Ascending aorta (tissue), 2 donors: Measurements from ENCODE around the gene ISG20L2. TPM values are rescaled to one million over a fixed set of nuclear protein-coding genes. Genes with fewer than 3 reads are reported as not detected.

ENCODE experiments used
- DNase-seq, 2 donors: peaks; one replicate each; pipeline ENCODE4 v3.0.0-alpha.2; 2019; ENCODE audit warnings: low spot score in 2 of 2
- H3K27ac ChIP-seq, 2 donors: fragments of 200-600 bp; sonication (generic); one replicate each; pipeline ENCODE4 v1.5.1; 2016 to 2017; ENCODE audit warnings: mild to moderate bottlenecking in 1 of 2
- H3K27me3 ChIP-seq: fragments of 200-600 bp; sonication (generic); one replicate; pipeline ENCODE4 v1.5.1; 2017
- H3K36me3 ChIP-seq, 2 donors: fragments of 200-600 bp; sonication (generic); one replicate each; pipeline ENCODE4 v1.5.1; 2016
- H3K4me1 ChIP-seq, 2 donors: fragments of 200-600 bp; sonication (generic); one replicate each; pipeline ENCODE4 v1.5.1; 2016 to 2017; ENCODE audit warnings: mild to moderate bottlenecking in 1 of 2
- H3K4me3 ChIP-seq, 2 donors: fragments of 200-600 bp; sonication (generic); one replicate each; pipeline ENCODE4 v1.5.1; 2016 to 2017; ENCODE audit warnings: mild to moderate bottlenecking in 1 of 2
- H3K9me3 ChIP-seq, 2 donors: fragments of 200-600 bp; sonication (generic); one replicate each; pipeline ENCODE4 v1.5.1; 2016
- intact Hi-C: fragments of 100-400 bp; cut with DNase I; formaldehyde crosslinking; loops from one replicate; pipeline ENCODE4 v1.15.1; 2023
- total RNA-seq: library from RNA; depleted of rRNA; stranded (reverse); fragments of >200 nt; gene quantifications from one replicate; pipeline ENCODE4 v1.1.0, GENCODE V29; 2016
- TF ChIP-seq, protein P1 (sequence below), 3 experiments: fragments of 200-600 bp in 2 of 3; fragments of 450-650 bp in 1 of 3; sonication (generic) in 2 of 3; IDR thresholded peaks; one replicate each; pipeline ENCODE4 v1.5.1; 2016 to 2019; ENCODE audit warnings: antibody characterized with exemption in 3 of 3, mild to moderate bottlenecking in 1 of 3, moderate library complexity in 1 of 3

Gene ISG20L2
- total RNA-seq, 1 donor from 2014 or later = 7.8 TPM

DNA sequence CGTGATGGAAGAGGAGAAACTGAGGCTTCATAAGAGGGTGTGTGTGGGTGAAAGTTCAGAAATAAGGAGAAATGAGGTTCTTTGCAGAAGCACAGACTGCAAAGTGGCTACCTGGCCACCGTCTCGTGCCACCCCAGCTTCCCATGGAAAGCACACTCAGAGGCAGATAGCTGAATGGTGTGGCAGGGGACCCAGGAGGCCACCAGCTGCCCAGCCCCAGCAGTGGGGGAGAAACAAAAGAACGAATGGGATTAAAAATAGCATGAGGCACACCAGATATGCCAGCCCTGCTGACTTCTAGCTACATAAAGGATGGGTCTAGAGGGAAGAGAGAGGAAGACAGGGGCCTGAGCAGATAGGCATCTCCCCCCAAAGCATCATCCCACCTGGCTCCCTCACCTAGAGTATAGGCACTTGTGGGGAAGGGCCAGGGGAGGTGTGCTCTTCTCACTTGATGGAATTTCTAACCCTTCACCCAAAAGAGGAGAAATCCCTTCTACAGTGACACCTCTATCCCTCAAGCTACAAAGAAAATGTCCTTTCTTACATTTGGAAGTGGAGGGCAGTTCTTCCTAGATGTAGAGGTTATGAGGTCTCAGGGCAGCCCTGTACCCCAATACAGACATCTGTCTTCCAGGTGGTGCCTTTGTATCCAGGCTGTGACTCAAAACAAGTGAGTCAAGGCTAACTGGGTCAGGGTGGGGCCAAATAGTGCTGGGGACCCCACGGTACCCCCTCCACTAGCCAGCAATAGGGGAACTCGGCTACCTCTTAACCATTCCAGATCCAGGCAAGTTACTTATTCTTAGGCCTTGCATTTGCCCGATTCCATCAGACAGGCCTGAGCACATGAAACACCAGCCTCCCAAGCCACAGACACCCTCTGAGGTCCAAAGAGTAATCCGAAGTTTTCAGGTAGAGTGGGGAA lies 19.4 kb upstream of the ISG20L2 start:
- TF ChIP-seq, protein P1, sequence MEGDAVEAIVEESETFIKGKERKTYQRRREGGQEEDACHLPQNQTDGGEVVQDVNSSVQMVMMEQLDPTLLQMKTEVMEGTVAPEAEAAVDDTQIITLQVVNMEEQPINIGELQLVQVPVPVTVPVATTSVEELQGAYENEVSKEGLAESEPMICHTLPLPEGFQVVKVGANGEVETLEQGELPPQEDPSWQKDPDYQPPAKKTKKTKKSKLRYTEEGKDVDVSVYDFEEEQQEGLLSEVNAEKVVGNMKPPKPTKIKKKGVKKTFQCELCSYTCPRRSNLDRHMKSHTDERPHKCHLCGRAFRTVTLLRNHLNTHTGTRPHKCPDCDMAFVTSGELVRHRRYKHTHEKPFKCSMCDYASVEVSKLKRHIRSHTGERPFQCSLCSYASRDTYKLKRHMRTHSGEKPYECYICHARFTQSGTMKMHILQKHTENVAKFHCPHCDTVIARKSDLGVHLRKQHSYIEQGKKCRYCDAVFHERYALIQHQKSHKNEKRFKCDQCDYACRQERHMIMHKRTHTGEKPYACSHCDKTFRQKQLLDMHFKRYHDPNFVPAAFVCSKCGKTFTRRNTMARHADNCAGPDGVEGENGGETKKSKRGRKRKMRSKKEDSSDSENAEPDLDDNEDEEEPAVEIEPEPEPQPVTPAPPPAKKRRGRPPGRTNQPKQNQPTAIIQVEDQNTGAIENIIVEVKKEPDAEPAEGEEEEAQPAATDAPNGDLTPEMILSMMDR (IDR thresholded peaks at IDR 0.05) = no peak
- H3K4me1 ChIP-seq = peaks cover 16 to 46% of the 10 kb centered on the region in 2 donors

DNA sequence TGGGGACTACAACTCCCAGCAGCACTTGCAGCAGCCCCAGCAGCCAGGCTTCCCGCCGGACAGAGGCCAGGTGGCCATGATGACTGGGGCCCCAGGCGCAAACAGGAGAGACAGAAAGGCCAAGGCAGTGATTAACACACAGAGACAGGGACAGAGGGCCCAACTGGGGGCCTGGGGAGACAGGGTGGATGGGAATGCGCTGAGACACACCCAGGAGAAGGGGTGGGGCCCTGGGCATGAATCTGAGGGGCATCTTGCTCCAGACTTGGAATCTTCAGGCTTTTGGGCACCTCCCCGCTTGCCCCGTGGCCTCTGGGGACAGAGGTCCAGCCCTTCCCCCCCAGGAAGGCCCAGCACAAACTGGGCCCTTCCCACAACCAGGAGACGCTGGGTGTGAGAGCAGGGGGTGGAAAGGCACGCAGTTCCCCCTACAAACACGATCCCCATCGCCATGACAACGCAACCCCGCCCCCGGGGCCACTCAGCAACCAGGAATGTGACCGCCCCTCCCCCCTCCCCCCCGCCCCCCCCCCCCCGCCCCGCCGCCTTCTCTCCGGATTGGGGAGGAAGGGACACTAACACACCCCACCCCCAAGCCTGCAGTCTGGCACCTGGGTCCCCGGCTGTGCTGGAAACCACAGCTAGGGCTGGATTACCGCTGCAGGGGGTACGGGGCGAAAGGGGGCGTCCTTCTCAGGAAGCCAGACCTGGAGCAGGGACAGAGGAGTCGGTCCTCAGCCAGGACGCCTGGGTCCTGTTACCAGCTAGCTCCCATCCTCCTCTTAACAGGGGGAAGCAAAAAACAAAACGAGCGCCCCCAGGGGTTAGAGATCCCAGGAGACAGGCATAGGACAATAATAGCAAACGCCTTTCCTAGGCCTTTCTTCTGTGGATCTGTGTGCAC lies 18.4 kb upstream of the ISG20L2 start:
- Histone ChIP-seq H3K9me3 (no peaks in the 10 kb centered on the region), H3K27ac (peak overlapping the region; percentile 89 to 99), H3K27me3 (no peaks in the 10 kb centered on the region), H3K36me3 (peaks cover 19 to 33% of the 10 kb centered on the region in 2 donors), H3K4me3 (peak overlapping the region; percentile 73 to 91), H3K4me1 (peaks cover 16 to 41% of the 10 kb centered on the region in 2 donors)
- peak; percentile 87 to 99 for DNase-seq
- TF ChIP-seq, protein P1 (IDR thresholded peaks at IDR 0.05) = peak in 2 of 3 experiments; percentile 3 to 5
- intact Hi-C loops = loop anchor here (10.0 kb wide), 1 partner anchor 622 kb away; no protein-coding TSS in a partner anchor

More for the DNA sequence above, 19.4 kb upstream of the ISG20L2 start:
- H3K4me3 ChIP-seq = peak overlapping the region; percentile 73 to 91
- intact Hi-C loops = loop anchor here (2.0 to 10.0 kb wide), 2 partner anchors 247 to 623 kb away; partner anchors contain the start of gene MEF2D
- DNase-seq = no peak
- H3K27me3 ChIP-seq = no peaks in the 10 kb centered on the region
- peaks cover 12 to 23% of the 10 kb centered on the region in 2 donors for H3K36me3 ChIP-seq
- no peaks in the 10 kb centered on the region for H3K9me3 ChIP-seq
- peak overlapping the region; percentile 89 to 99 for H3K27ac ChIP-seq

DNA sequence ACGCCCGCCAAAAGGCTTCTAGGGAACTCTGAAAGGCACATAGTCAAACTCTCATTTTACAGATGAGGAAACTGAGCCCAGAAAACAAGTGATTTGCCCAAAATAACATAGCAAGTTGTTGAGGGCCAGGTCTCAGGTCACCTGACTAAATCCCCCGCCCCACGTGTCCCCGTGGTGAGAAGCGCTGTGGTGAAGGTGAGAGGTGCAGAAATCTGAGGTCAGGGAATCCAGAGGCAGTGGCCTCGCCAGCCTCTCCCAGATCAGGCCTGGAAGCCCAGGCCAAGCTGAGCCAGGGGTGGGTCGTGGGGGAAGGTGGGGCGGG lies 17.8 kb upstream of the ISG20L2 start:
- Histone ChIP-seq H3K4me3 (peak overlapping the region; percentile 73 to 75), H3K9me3 (no peaks in the 10 kb centered on the region), H3K27ac (peak overlapping the region; percentile 89 to 99), H3K27me3 (no peaks in the 10 kb centered on the region), H3K36me3 (peaks cover 20 to 39% of the 10 kb centered on the region in 2 donors), H3K4me1 (peaks cover 16 to 47% of the 10 kb centered on the region in 2 donors)
- DNase-seq = no peak
- intact Hi-C loops = loop anchor here (10.0 kb wide), 1 partner anchor 622 kb away; no protein-coding TSS in a partner anchor
- TF ChIP-seq, protein P1 (IDR thresholded peaks at IDR 0.05) = no peak

DNA sequence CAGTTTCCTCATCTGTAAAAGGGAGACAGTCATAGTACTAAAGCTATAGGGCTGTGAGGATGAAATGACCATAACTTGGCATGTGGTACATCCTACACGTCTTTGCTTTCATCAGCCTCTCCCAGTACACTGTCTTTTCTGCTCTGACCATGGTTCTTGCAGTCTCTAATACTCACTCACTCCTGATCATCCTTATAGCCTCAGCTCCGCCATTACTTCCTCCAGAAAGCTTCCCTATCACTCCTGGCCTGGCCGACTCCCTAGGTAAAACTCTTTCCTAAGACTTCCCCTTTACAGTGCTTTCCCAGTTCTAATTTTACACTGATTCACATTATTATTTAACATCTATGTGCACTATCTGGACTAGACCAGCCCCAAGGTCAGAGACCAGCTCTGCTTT lies 17.3 kb upstream of the ISG20L2 start:
- Histone ChIP-seq H3K4me1 (peaks cover 16 to 48% of the 10 kb centered on the region in 2 donors), H3K36me3 (peaks cover 20 to 40% of the 10 kb centered on the region in 2 donors), H3K4me3 (peak overlapping the region; percentile 73 to 75), H3K27me3 (no peaks in the 10 kb centered on the region), H3K9me3 (no peaks in the 10 kb centered on the region), H3K27ac (peak overlapping the region; percentile 89 to 99)
- intact Hi-C loops = loop anchor here (10.0 kb wide), 1 partner anchor 621 kb away; no protein-coding TSS in a partner anchor
- no peak for DNase-seq
- TF ChIP-seq, protein P1 (IDR thresholded peaks at IDR 0.05) = no peak

DNA sequence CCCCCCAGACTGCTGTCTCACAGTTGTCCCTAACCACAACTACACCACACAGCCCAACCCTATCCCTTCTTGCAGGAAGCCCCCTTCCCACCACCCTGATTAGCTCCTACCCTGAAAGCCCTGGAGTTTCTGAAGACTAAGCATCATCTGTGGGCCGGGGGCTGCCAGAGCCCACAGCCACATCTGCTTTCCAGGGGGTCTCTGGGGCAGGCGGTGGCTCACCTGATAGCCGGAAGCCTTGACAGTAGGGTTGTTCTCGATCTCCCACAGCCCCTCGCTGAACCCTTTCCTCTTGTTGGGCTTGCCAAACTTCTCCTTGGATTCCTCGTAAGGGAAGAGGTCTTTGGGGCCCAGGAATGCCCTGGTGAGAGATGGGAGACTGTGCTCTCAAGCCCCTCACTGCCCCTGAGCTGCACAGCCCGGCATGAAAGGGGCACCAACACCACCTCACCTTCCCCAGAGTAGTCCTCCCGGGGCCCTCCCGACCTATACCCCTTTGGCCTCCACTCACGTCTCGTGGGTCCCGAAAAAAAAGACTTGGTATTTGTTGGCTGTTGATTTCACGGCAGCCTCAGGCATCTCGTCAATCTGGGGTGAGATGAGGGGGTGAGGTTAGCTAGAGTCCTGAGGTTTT lies 16.3 kb upstream of the ISG20L2 start:
- H3K27me3 ChIP-seq = no peaks in the 10 kb centered on the region
- H3K4me1 ChIP-seq = peaks cover 19 to 54% of the 10 kb centered on the region in 2 donors
- peaks cover 20 to 40% of the 10 kb centered on the region in 2 donors for H3K36me3 ChIP-seq
- intact Hi-C loops = loop anchor here (10.0 kb wide), 1 partner anchor 620 kb away; no protein-coding TSS in a partner anchor
- no peak overlapping the region for H3K4me3 ChIP-seq
- TF ChIP-seq, protein P1 (IDR thresholded peaks at IDR 0.05) = no peak
- no peak for DNase-seq
- H3K9me3 ChIP-seq = no peaks in the 10 kb centered on the region
- H3K27ac ChIP-seq = peak overlapping the region; percentile 89 to 99
